ENCODE results near the gene KIF1B. TPM values are rescaled to one million over a fixed set of nuclear protein-coding genes. Genes with fewer than 3 reads are reported as not detected.

KIF1B gene
- total and polyA plus RNA-seq, 9 of the 15 experiments (the other 6 are each of a cell fraction or from before 2014, with no cell fraction given): 2.8 to 19.8 (median 11.9) TPM

DNA sequence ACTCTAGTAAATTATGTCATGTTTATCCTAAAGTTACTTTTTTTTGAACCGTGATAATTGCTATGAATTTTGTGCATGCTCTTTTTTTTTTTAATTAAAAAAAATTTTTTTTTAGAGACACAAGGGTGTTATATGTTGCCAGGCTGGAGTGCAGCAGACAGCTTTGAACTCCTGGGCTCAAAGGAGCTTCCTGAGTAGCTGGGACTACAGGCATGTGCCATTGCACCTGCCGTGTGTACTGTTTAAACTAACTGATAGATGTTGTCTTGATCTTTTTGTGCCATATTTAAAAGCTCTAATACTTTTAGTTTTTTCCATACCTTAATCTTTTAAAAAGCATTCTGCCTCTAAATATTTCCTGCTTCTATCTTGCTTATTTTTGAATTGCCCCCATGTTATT, 60.7 kb downstream of the KIF1B start (continued):
- no peak for TF ChIP-seq FOSL1 (tag; conservative IDR thresholded peaks at IDR 0.05)
- no peak for TF ChIP-seq FOXK1 (CRISPR knock-in tag; IDR thresholded peaks at IDR 0.05; ENCODE audit: borderline replicate concordance)
- TF ChIP-seq ZKSCAN8 (CRISPR knock-in tag; IDR thresholded peaks at IDR 0.05): no peak
- no peak for TF ChIP-seq ZC3H11A (IDR thresholded peaks at IDR 0.05; ENCODE audit: low read depth, low read length)
- TF ChIP-seq, protein P1, sequence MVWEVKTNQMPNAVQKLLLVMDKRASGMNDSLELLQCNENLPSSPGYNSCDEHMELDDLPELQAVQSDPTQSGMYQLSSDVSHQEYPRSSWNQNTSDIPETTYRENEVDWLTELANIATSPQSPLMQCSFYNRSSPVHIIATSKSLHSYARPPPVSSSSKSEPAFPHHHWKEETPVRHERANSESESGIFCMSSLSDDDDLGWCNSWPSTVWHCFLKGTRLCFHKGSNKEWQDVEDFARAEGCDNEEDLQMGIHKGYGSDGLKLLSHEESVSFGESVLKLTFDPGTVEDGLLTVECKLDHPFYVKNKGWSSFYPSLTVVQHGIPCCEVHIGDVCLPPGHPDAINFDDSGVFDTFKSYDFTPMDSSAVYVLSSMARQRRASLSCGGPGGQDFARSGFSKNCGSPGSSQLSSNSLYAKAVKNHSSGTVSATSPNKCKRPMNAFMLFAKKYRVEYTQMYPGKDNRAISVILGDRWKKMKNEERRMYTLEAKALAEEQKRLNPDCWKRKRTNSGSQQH (CRISPR knock-in tag; IDR thresholded peaks at IDR 0.05): no peak
- TF ChIP-seq TAF15 (IDR thresholded peaks at IDR 0.05; ENCODE audit: low read depth, low read length): no peak
- no peak for TF ChIP-seq ZNF785 (CRISPR knock-in tag; IDR thresholded peaks at IDR 0.05)
- TF ChIP-seq DPF2 (IDR thresholded peaks at IDR 0.05): no peak

DNA sequence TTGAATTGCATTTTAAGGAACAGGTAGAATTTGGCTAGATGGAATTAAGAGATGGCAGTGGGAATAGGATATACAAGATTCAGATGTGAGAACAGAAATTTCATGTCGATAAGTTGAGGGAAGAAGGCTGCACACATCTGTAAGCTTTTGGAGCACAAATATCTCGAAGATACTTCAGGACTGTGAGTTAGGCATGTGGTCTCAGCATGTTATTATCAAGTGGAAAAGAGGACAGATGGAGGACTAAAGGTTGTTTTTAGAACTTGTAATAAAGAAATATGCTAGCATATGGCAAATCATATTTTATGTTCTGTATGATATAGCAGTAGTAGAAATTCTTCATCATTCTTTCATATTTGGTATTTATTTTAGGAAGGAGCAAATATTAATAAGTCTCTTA, 61.5 kb downstream of the KIF1B start:
- CTCF ChIA-PET (ENCODE audit: low intra/inter-chr PET ratio): no interaction called here
- WGBS (ENCODE audit: insufficient coverage, low coverage, missing lambda C conversion rate): 37% methylated on average over 2 of the region's 2 CpGs
- Histone ChIP-seq H3K36me3 (ENCODE audit: control insufficient read depth, insufficient read depth, low read length) (no peaks in the 10 kb centered on the region), H4K20me1 (replicated peaks; ENCODE audit: control insufficient read depth, insufficient read depth, low read length) (no peaks in the 10 kb centered on the region), H2AFZ (ENCODE audit: low read depth, low read length) (no peak overlapping the region), H3K9ac (ENCODE audit: insufficient read depth in 1 of 2, low read depth in 2 of 2, low read length in 2 of 2) (no peak overlapping the region), H3K4me2 (ENCODE audit: insufficient read depth, low read length) (no peak overlapping the region), H3K9me3 (replicated peaks; ENCODE audit: control insufficient read depth, insufficient read depth, low read depth, low read length) (no peaks in the 10 kb centered on the region), H3K27me3 (ENCODE audit: control insufficient read depth in 2 of 2, insufficient read depth in 2 of 2, low read length in 2 of 2) (no peaks in the 10 kb centered on the region), H3K4me1 (replicated peaks in 1 of 2; ENCODE audit: control insufficient read depth in 2 of 2, insufficient read depth in 2 of 2, low read length in 2 of 2) (no peaks in the 10 kb centered on the region; a peak in 2 of 5 replicates), H3K9me1 (ENCODE audit: control insufficient read depth, insufficient read depth, low read length) (no peaks in the 10 kb centered on the region), H3K4me3 (no peak overlapping the region), H3K79me2 (ENCODE audit: control insufficient read depth, insufficient read depth, low read length) (no peaks in the 10 kb centered on the region), H3K27ac (ENCODE audit: extremely low read depth, low read depth, low read length) (no peak overlapping the region)
- no peak for DNase-seq (ENCODE audit: extremely low read depth in 1 of 4, low spot score in 3 of 4)
- POLR2A ChIA-PET: no interaction called here
- no peak for FAIRE-seq
- intact Hi-C loops (cut with micrococcal nuclease): no loop called here
- in situ Hi-C loops (cut with MboI): no loop called here
- no peak for TF ChIP-seq ZNF253 (CRISPR knock-in tag; conservative IDR thresholded peaks at IDR 0.05)
- no peak for TF ChIP-seq OTX1 (CRISPR knock-in tag; IDR thresholded peaks at IDR 0.05)
- TF ChIP-seq RFX7 (CRISPR knock-in tag; IDR thresholded peaks at IDR 0.05): no peak
- TF ChIP-seq RFX5 (IDR thresholded peaks at IDR 0.05; ENCODE audit: low read depth, low read length): no peak
- TF ChIP-seq SMARCA4 (IDR thresholded peaks at IDR 0.05): no peak
- no peak for TF ChIP-seq CREM (IDR thresholded peaks at IDR 0.05; ENCODE audit: low read depth)
- no peak for TF ChIP-seq POLR2A (conservative IDR thresholded peaks at IDR 0.05)
- no peak for TF ChIP-seq TEAD1 (CRISPR knock-in tag; IDR thresholded peaks at IDR 0.05)
- TF ChIP-seq, protein P2, sequence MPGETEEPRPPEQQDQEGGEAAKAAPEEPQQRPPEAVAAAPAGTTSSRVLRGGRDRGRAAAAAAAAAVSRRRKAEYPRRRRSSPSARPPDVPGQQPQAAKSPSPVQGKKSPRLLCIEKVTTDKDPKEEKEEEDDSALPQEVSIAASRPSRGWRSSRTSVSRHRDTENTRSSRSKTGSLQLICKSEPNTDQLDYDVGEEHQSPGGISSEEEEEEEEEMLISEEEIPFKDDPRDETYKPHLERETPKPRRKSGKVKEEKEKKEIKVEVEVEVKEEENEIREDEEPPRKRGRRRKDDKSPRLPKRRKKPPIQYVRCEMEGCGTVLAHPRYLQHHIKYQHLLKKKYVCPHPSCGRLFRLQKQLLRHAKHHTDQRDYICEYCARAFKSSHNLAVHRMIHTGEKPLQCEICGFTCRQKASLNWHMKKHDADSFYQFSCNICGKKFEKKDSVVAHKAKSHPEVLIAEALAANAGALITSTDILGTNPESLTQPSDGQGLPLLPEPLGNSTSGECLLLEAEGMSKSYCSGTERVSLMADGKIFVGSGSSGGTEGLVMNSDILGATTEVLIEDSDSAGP (CRISPR knock-in tag; IDR thresholded peaks at IDR 0.05): no peak
- TF ChIP-seq CREBBP (IDR thresholded peaks at IDR 0.05; ENCODE audit: low read depth, low read length): no peak
- TF ChIP-seq TBP (optimal IDR thresholded peaks at IDR 0.05; ENCODE audit: low read depth, low read length): no peak
- BruUV-seq (replicated peaks): no TSS peak
- ATAC-seq: no peak
